Measurements from ENCODE around the gene SULT2B1.

DNA sequence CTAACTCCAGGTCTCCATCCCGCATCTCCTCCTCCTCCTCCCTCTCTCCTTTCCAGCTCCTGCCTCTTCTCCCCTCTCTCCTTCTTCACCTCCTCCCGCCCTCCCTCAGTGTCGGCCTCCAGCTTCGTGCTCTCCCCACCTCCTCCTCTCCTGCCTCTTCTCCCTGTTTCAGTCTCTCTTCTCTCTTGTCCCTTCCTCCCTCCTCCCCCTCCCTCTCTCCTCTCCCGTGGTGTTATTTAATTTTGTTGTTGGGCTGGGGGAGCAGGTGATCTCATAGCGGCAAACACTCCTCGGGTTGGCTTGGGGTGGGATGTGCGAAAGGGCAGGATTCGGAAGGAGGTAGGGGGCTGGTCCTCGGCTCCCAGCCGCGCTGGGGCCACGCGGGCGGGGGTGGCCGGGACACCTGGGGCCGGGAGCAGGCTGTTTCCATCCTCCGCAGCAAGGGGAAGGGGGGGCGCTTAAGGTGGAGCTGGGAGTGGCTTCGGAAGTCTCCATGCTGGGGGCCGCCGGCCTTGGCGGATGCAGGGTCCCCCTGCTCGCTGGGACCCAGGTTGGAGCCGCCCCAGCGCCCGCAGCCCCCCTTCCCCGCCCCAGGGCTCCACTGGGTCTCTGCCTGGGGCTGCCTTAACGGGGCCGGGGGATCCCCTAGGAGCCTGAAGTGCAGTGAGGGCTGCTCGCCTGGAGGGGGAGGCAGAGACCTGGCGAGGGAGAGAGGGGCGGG is 94.2 kb downstream of the SULT2B1 start, which contains the start of gene CA11:
- TF ChIP-seq EZH2phosphoT487 (IDR thresholded peaks at IDR 0.05; ENCODE audit: insufficient read depth, low read depth) = no peak
- no peak for TF ChIP-seq EZH2 (IDR thresholded peaks at IDR 0.05; ENCODE audit: insufficient read depth, poor library complexity, severe bottlenecking)
